H1 (cell line): Measurements from ENCODE around the gene DAB2IP. TPM values are rescaled to one million over a fixed set of nuclear protein-coding genes. Genes with fewer than 3 reads are reported as not detected.

Experiments
- TAF1 ChIP-seq: IDR thresholded peaks from 2 replicates; pipeline ENCODE4 v1.6.1; 2011; ENCODE audit warnings: mild to moderate bottlenecking, low read depth, low read length
- polyA plus RNA-seq, 7 experiments: library from polyadenylated mRNA; depleted of rRNA in 3 of 7; stranded (reverse) in 5 of 7; unstranded in 2 of 7; fragments of >200 nt in 5 of 7; fragments of 200-250 nt in 2 of 7; gene quantifications; 1 replicate in 5 of 7; 2 replicates in 1 of 7; 4 replicates in 1 of 7; pipeline versions ENCODE4 v1.2.1 to v1.2.3, GENCODE V29; 2011 to 2013; ENCODE audit warnings: missing spikeins in 2 of 7, mixed read lengths in 2 of 7
- total RNA-seq: library from RNA; stranded (reverse); fragmentation: NEBNext Ultra II Directional; extraction: Animal tissue kit (Norgen Biotek cat#: 25700); gene quantifications from 2 replicates; pipeline ENCODE4 v1.2.1, GENCODE V29; 2021

DAB2IP gene
- total and polyA plus RNA-seq, 2 of the 8 experiments (the other 6 are each of a cell fraction or from before 2014, with no cell fraction given) = 19.7 to 39.5 TPM

GRCh38 chr9:121620325-121620673 is 31.1 kb upstream of the DAB2IP start (continued):
- no peak for TF ChIP-seq TAF1
